ENCODE data around the gene UBAP2L.
"Not testable (repeated sequence)": the region's sequence is repeated elsewhere in the genome, so short reads cannot be mapped to it uniquely, and the experiment has no call there.

The UBAP2L gene

GRCh38 chr1:154222918-154223317 lies 2.2 kb downstream of the UBAP2L start:
- Histone ChIP-seq H3K79me2 (ENCODE audit: control insufficient read depth, insufficient read depth, low read length, unreplicated experiment) (peaks cover 97% of the 10 kb centered on the region), H3K4me3 (ENCODE audit: low read depth, low read length) (peak overlapping the region; percentile 100), H2AFZ (ENCODE audit: low read length, unreplicated experiment) (no peak overlapping the region), H3K4me1 (ENCODE audit: control insufficient read depth, insufficient read depth, low read length, unreplicated experiment) (peaks cover 45% of the 10 kb centered on the region), H3K27ac (ENCODE audit: low read depth, low read length) (0 out of 2 replicates have a peak overlapping the region, but pooled peaks have one; percentile 5), H3K36me3 (ENCODE audit: insufficient read depth, low read length) (peaks cover 41% of the 10 kb centered on the region), H3K27me3 (ENCODE audit: insufficient read depth, low read length) (no peaks in the 10 kb centered on the region)

GRCh38 chr1:154223621-154224020 lies 2.9 kb downstream of the UBAP2L start:
- Histone ChIP-seq H2AFZ (ENCODE audit: low read length, unreplicated experiment) (no peak overlapping the region), H3K27ac (ENCODE audit: low read depth, low read length) (no peak overlapping the region), H3K36me3 (ENCODE audit: insufficient read depth, low read length) (peaks cover 38% of the 10 kb centered on the region), H3K4me3 (ENCODE audit: low read depth, low read length) (peak overlapping the region; percentile 100), H3K4me1 (ENCODE audit: control insufficient read depth, insufficient read depth, low read length, unreplicated experiment) (peaks cover 38% of the 10 kb centered on the region), H3K79me2 (ENCODE audit: control insufficient read depth, insufficient read depth, low read length, unreplicated experiment) (peaks cover 94% of the 10 kb centered on the region), H3K27me3 (ENCODE audit: insufficient read depth, low read length) (no peaks in the 10 kb centered on the region)

- Histone ChIP-seq H3K4me1 (ENCODE audit: control insufficient read depth, insufficient read depth, low read length, unreplicated experiment) (peaks cover 31% of the 10 kb centered on the region), H3K4me3 (ENCODE audit: low read depth, low read length) (no peak overlapping the region), H3K36me3 (ENCODE audit: insufficient read depth, low read length) (peaks cover 48% of the 10 kb centered on the region), H3K27ac (ENCODE audit: low read depth, low read length) (no peak overlapping the region), H3K27me3 (ENCODE audit: insufficient read depth, low read length) (no peaks in the 10 kb centered on the region), H2AFZ (ENCODE audit: low read length, unreplicated experiment) (no peak overlapping the region), H3K79me2 (ENCODE audit: control insufficient read depth, insufficient read depth, low read length, unreplicated experiment) (peaks cover 85% of the 10 kb centered on the region)
These were observed 4.6 kb downstream of the UBAP2L start for GRCh38 chr1:154225370-154225769.

- not testable (repeated sequence) for H3K27me3 ChIP-seq (ENCODE audit: insufficient read depth, low read length); H3K4me1 ChIP-seq (ENCODE audit: control insufficient read depth, insufficient read depth, low read length, unreplicated experiment); H2AFZ ChIP-seq (ENCODE audit: low read length, unreplicated experiment); H3K27ac ChIP-seq (ENCODE audit: low read depth, low read length); H3K4me3 ChIP-seq (ENCODE audit: low read depth, low read length)
- H3K79me2 ChIP-seq (ENCODE audit: control insufficient read depth, insufficient read depth, low read length, unreplicated experiment): peaks cover 57% of the 10 kb centered on the region
- H3K36me3 ChIP-seq (ENCODE audit: insufficient read depth, low read length): peaks cover 54% of the 10 kb centered on the region
These were observed 10.4 kb downstream of the UBAP2L start for GRCh38 chr1:154231112-154231511.

- not testable (repeated sequence) for H3K4me3 ChIP-seq (ENCODE audit: low read depth, low read length); H3K27ac ChIP-seq (ENCODE audit: low read depth, low read length); H3K4me1 ChIP-seq (ENCODE audit: control insufficient read depth, insufficient read depth, low read length, unreplicated experiment); H2AFZ ChIP-seq (ENCODE audit: low read length, unreplicated experiment); H3K27me3 ChIP-seq (ENCODE audit: insufficient read depth, low read length)
- peaks cover 53% of the 10 kb centered on the region for H3K79me2 ChIP-seq (ENCODE audit: control insufficient read depth, insufficient read depth, low read length, unreplicated experiment)
- H3K36me3 ChIP-seq (ENCODE audit: insufficient read depth, low read length): peaks cover 65% of the 10 kb centered on the region
These were observed 12.4 kb downstream of the UBAP2L start for GRCh38 chr1:154233127-154233526.

GRCh38 chr1:154236855-154237254 lies 16.1 kb downstream of the UBAP2L start:
- no peaks in the 10 kb centered on the region for H3K27me3 ChIP-seq (ENCODE audit: insufficient read depth, low read length)
- peaks cover 45% of the 10 kb centered on the region for H3K36me3 ChIP-seq (ENCODE audit: insufficient read depth, low read length)
- no peak overlapping the region for H3K4me3 ChIP-seq (ENCODE audit: low read depth, low read length)
- no peak overlapping the region for H3K27ac ChIP-seq (ENCODE audit: low read depth, low read length)
- peaks cover 58% of the 10 kb centered on the region for H3K79me2 ChIP-seq (ENCODE audit: control insufficient read depth, insufficient read depth, low read length, unreplicated experiment)
- H2AFZ ChIP-seq (ENCODE audit: low read length, unreplicated experiment): no peak overlapping the region
- peaks cover 1% of the 10 kb centered on the region for H3K4me1 ChIP-seq (ENCODE audit: control insufficient read depth, insufficient read depth, low read length, unreplicated experiment)

- no peak overlapping the region for H3K4me3 ChIP-seq (ENCODE audit: low read depth, low read length)
- no peak overlapping the region for H2AFZ ChIP-seq (ENCODE audit: low read length, unreplicated experiment)
- H3K27ac ChIP-seq (ENCODE audit: low read depth, low read length): no peak overlapping the region
- H3K36me3 ChIP-seq (ENCODE audit: insufficient read depth, low read length): peaks cover 50% of the 10 kb centered on the region
- no peaks in the 10 kb centered on the region for H3K27me3 ChIP-seq (ENCODE audit: insufficient read depth, low read length)
- H3K4me1 ChIP-seq (ENCODE audit: control insufficient read depth, insufficient read depth, low read length, unreplicated experiment): peaks cover 4% of the 10 kb centered on the region
- H3K79me2 ChIP-seq (ENCODE audit: control insufficient read depth, insufficient read depth, low read length, unreplicated experiment): peaks cover 58% of the 10 kb centered on the region
These were observed 16.7 kb downstream of the UBAP2L start for GRCh38 chr1:154237435-154237834.

- H3K79me2 ChIP-seq (ENCODE audit: control insufficient read depth, insufficient read depth, low read length, unreplicated experiment): peaks cover 58% of the 10 kb centered on the region
- H3K27ac ChIP-seq (ENCODE audit: low read depth, low read length): no peak overlapping the region
- peaks cover 4% of the 10 kb centered on the region for H3K4me1 ChIP-seq (ENCODE audit: control insufficient read depth, insufficient read depth, low read length, unreplicated experiment)
- peaks cover 54% of the 10 kb centered on the region for H3K36me3 ChIP-seq (ENCODE audit: insufficient read depth, low read length)
- H3K27me3 ChIP-seq (ENCODE audit: insufficient read depth, low read length): no peaks in the 10 kb centered on the region
- no peak overlapping the region for H2AFZ ChIP-seq (ENCODE audit: low read length, unreplicated experiment)
- no peak overlapping the region for H3K4me3 ChIP-seq (ENCODE audit: low read depth, low read length)
These were observed 17.2 kb downstream of the UBAP2L start for GRCh38 chr1:154237880-154238506.

GRCh38 chr1:154239491-154239890 lies 18.7 kb downstream of the UBAP2L start:
- no peaks in the 10 kb centered on the region for H3K27me3 ChIP-seq (ENCODE audit: insufficient read depth, low read length)
- no peak overlapping the region for H3K27ac ChIP-seq (ENCODE audit: low read depth, low read length)
- H3K4me1 ChIP-seq (ENCODE audit: control insufficient read depth, insufficient read depth, low read length, unreplicated experiment): peaks cover 4% of the 10 kb centered on the region
- peaks cover 63% of the 10 kb centered on the region for H3K36me3 ChIP-seq (ENCODE audit: insufficient read depth, low read length)
- peaks cover 60% of the 10 kb centered on the region for H3K79me2 ChIP-seq (ENCODE audit: control insufficient read depth, insufficient read depth, low read length, unreplicated experiment)
- H3K4me3 ChIP-seq (ENCODE audit: low read depth, low read length): no peak overlapping the region
- H2AFZ ChIP-seq (ENCODE audit: low read length, unreplicated experiment): no peak overlapping the region

GRCh38 chr1:154240294-154240833 lies 19.6 kb downstream of the UBAP2L start:
- H3K36me3 ChIP-seq (ENCODE audit: insufficient read depth, low read length): peaks cover 65% of the 10 kb centered on the region
- H3K27me3 ChIP-seq (ENCODE audit: insufficient read depth, low read length): no peaks in the 10 kb centered on the region
- H3K27ac ChIP-seq (ENCODE audit: low read depth, low read length): no peak overlapping the region
- H3K4me3 ChIP-seq (ENCODE audit: low read depth, low read length): no peak overlapping the region
- peaks cover 59% of the 10 kb centered on the region for H3K79me2 ChIP-seq (ENCODE audit: control insufficient read depth, insufficient read depth, low read length, unreplicated experiment)
- peaks cover 4% of the 10 kb centered on the region for H3K4me1 ChIP-seq (ENCODE audit: control insufficient read depth, insufficient read depth, low read length, unreplicated experiment)
- H2AFZ ChIP-seq (ENCODE audit: low read length, unreplicated experiment): no peak overlapping the region

GRCh38 chr1:154241703-154242351 lies 21.1 kb downstream of the UBAP2L start:
- Histone ChIP-seq H3K79me2 (ENCODE audit: control insufficient read depth, insufficient read depth, low read length, unreplicated experiment) (peaks cover 60% of the 10 kb centered on the region), H3K4me1 (ENCODE audit: control insufficient read depth, insufficient read depth, low read length, unreplicated experiment) (peaks cover 4% of the 10 kb centered on the region)

More at GRCh38 chr1:154241703-154242351, 21.1 kb downstream of the UBAP2L start:
- H3K27me3 ChIP-seq (ENCODE audit: insufficient read depth, low read length): no peaks in the 10 kb centered on the region
- H3K4me3 ChIP-seq (ENCODE audit: low read depth, low read length): no peak overlapping the region
- H2AFZ ChIP-seq (ENCODE audit: low read length, unreplicated experiment): no peak overlapping the region
- H3K27ac ChIP-seq (ENCODE audit: low read depth, low read length): no peak overlapping the region
- H3K36me3 ChIP-seq (ENCODE audit: insufficient read depth, low read length): peaks cover 64% of the 10 kb centered on the region

Data from ACC112 (cell line).